ENCODE measurements around the gene TMC3. TPM values are rescaled to one million over a fixed set of nuclear protein-coding genes. Genes with fewer than 3 reads are reported as not detected.

Gene TMC3
- total RNA-seq, 1 donor from 2014 or later, result not detected

- ATAC-seq (ENCODE audit: poor library complexity) (no peak), DNase-seq (no peak)
- intact Hi-C loops (cut with DNase I), result no loop called here
Measured at GRCh38 chr15:81387621-81388435, 13.8 kb upstream of the TMC3 start.

DNA sequence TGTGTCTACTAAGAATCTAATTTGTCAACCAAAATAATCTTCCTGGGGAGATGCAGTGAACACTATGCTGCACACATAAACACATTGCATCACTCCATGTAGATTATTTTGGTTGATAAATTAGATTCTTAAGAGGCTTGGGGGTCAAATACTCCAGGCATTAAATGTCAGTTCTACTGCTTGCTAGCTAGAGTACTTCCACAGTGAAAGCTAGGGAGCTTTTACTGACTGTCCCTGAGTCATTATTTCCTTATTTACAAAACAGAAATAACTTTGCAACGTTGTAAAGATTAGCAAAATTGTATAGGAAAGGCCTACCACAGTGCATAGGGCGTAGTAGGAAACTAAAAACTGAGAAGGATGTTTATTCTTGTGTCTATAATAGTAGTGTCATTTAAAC lies 12.9 kb upstream of the TMC3 start:
- no peak for ATAC-seq (ENCODE audit: poor library complexity)
- intact Hi-C loops (cut with DNase I), result no loop called here
- no peak for DNase-seq

- intact Hi-C loops (cut with DNase I), result no loop called here
- ATAC-seq (ENCODE audit: poor library complexity) (no peak), DNase-seq (no peak)
Measured at GRCh38 chr15:81385721-81386076, 11.7 kb upstream of the TMC3 start.

- no peak for ATAC-seq (ENCODE audit: poor library complexity)
- DNase-seq, result no peak
- intact Hi-C loops (cut with DNase I), result no loop called here
Measured at GRCh38 chr15:81384891-81385720, 11.1 kb upstream of the TMC3 start.

DNA sequence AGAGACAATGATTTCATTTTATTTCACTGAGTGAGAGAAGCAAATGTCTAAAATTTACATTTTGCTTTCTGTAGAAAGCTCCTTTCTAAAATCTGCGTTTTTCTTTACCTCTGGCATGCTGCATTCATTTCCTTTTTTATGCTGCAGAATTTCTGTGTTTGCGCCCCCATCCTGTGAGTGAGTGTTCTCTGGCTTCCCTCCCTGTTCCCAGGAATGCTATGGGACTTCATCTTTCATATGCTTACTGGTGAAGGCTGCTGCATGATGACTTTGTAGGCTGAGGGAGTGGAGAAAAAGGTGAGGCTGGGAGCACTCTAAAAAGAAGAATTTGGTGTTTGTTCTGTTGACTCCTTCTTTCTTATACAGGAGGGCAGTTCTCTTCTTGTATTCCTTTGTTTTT lies 7.7 kb upstream of the TMC3 start:
- no peak for DNase-seq
- intact Hi-C loops (cut with DNase I), result no loop called here
- ATAC-seq (ENCODE audit: poor library complexity), result no peak

GRCh38 chr15:81380668-81381067 lies 6.7 kb upstream of the TMC3 start:
- intact Hi-C loops (cut with DNase I), result no loop called here
- ATAC-seq (ENCODE audit: poor library complexity) (no peak), DNase-seq (no peak)

DNA sequence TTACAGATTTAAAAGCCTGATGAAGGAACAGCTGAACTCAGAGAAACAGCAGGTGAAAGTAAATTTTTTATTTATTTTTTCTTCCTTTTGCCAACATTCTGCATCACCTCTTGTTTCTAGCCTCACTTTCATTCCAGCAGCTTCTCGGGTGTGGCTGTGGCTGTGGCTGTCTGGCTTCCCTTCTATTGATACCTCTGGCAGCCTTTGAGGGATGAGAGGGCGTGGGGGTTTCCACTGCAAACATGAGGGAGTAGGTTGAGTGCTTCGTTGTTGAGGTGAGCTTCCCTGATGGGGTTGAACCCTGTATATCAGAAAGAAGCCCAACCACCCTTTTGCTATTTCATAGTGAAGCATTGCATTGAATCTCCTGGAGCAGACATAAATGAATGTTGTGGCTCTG lies 6.2 kb upstream of the TMC3 start:
- intact Hi-C loops (cut with DNase I), result no loop called here
- DNase-seq, result no peak
- ATAC-seq (ENCODE audit: poor library complexity), result no peak

DNA sequence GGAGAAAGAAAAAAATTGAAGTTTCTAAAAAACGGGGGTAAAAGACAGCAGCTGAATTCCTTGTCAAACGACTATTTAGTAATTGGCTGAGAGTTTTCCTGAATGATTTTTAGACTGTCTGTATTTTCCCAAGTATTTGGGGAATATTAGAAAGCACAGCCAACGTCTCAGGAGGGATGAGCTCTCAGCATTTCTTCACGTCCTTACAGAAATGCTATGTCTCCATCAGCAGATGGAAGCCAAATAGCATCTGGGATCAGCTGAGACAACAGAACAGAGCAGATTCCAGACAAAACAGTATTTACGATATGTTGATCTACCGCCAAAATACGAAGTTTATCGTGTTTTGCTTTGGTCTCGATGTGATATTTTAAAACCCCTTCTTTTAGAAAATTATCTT lies 5.3 kb upstream of the TMC3 start:
- DNase-seq (no peak), ATAC-seq (ENCODE audit: poor library complexity) (peak; percentile 69)
- intact Hi-C loops (cut with DNase I), result no loop called here

GRCh38 chr15:81378443-81378842 lies 4.4 kb upstream of the TMC3 start:
- intact Hi-C loops (cut with DNase I), result no loop called here
- no peak for ATAC-seq (ENCODE audit: poor library complexity)
- no peak for DNase-seq

- intact Hi-C loops (cut with DNase I), result no loop called here
- DNase-seq (no peak), ATAC-seq (ENCODE audit: poor library complexity) (no peak)
Measured at GRCh38 chr15:81377871-81378270, 3.9 kb upstream of the TMC3 start.

GRCh38 chr15:81376231-81376630 lies 2.2 kb upstream of the TMC3 start:
- no peak for ATAC-seq (ENCODE audit: poor library complexity)
- no peak for DNase-seq
- intact Hi-C loops (cut with DNase I), result no loop called here

DNA sequence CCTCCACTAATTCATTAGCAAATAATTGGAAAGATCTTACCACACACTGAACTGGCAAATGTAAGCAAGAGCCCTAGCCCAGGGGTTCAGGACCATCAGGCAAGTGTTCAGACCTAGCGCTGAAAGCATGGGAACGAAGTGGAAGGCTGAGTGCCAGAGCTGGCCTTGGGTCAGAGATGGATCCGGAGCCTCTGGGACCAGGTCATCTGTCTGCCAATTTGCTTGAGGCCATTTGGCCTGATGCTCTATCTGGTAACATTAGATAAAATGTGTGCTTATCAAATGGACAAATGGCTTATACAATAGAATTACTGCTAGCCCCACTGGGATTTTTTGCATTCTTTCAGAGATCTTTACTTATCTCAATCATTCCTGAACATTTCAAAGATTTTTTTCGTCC lies 1.4 kb upstream of the TMC3 start:
- ATAC-seq (ENCODE audit: poor library complexity), result peak; percentile 55
- DNase-seq, result peak; percentile 65
- intact Hi-C loops (cut with DNase I), result no loop called here

- ATAC-seq (ENCODE audit: poor library complexity), result no peak
- intact Hi-C loops (cut with DNase I), result no loop called here
- DNase-seq, result no peak
Measured at GRCh38 chr15:81373176-81373575, 837 bp downstream of the TMC3 start.

DNA sequence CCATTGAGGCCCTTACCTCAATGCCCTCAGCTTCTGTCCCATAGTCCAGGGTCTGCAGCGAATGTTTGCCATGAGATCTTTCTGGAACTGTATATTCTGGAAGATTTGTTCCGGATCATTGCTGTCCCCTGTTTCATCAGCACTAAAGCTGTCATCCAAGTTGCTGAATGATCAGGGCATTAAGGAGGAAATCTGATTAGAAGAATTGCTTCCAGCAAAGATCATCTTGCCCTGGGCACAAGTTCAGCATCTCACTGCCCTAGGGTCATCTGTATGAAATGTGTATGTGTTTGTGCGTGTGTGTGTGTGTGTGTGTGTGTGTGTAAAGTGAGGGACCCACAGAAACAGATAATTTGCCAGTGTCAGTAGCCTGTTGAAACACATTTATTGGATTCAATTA lies 1.4 kb downstream of the TMC3 start:
- intact Hi-C loops (cut with DNase I), result no loop called here
- ATAC-seq (ENCODE audit: poor library complexity), result no peak
- no peak for DNase-seq

- ATAC-seq (ENCODE audit: poor library complexity), result peak; percentile 79
- intact Hi-C loops (cut with DNase I), result no loop called here
- no peak for DNase-seq
Measured at GRCh38 chr15:81363718-81364500, 10.1 kb downstream of the TMC3 start.

DNA sequence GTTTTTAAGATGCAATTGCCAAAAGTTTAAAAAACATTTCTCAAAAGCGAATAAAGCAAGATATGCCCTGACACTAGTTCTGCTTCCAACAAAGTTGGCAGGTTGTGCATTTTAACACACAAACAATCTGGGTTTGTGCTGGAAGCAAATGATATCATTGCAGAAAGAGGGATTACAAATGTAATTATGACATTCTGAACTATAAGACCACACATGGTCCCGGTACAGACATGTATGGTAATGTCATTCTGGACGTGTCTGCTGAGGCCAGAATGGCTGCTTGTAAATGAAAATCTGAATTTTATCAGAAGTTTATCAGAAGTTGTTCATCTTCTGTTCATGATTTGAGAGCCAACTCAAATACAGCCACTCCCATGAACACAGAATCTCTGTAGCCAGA lies 10.7 kb downstream of the TMC3 start:
- DNase-seq (no peak), ATAC-seq (ENCODE audit: poor library complexity) (peak; percentile 78)
- intact Hi-C loops (cut with DNase I), result no loop called here

GRCh38 chr15:81362790-81363189 lies 11.2 kb downstream of the TMC3 start:
- no peak for ATAC-seq (ENCODE audit: poor library complexity)
- no peak for DNase-seq
- intact Hi-C loops (cut with DNase I), result no loop called here

DNA sequence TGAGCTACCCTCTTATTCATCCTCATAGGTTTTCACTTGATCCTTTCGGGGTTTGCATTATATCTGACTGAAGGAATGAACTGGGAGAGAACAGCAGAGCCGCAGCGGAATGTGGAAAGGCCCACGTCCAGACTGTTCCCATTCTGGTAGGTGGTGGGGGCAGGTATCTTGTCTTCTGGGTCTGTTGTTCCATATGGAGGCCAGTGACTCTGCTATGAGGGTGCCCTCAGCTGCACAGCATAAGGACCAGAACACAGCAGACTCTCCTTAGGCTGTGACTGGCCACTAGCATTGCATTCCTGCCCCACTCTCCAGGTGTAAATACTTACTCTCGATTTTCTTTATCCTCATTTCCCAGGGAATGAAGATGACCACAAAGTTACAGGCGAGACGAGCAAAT lies 12.1 kb downstream of the TMC3 start:
- DNase-seq (no peak), ATAC-seq (ENCODE audit: poor library complexity) (no peak)
- intact Hi-C loops (cut with DNase I), result no loop called here

DNA sequence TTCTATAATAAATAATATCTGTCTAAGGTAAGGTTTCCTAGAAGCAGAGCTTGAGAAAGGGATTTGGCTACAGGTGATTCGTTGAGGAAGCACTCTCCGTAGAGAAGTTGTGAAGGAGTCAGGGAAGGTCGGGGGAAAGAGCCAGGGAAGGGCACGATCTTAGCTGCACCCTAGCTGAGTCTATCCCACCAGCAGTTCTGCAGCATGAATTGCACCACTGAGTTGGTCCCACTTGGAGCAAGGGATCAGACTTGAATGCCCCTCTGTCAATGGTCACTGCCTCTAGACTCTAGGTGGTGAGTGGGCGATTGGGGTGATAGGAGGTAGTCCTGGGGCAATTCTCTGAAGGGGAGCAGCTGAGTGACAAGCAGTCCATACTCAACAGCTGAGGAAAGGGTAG lies 13.5 kb downstream of the TMC3 start:
- intact Hi-C loops (cut with DNase I), result no loop called here
- ATAC-seq (ENCODE audit: poor library complexity) (no peak), DNase-seq (no peak)

DNA sequence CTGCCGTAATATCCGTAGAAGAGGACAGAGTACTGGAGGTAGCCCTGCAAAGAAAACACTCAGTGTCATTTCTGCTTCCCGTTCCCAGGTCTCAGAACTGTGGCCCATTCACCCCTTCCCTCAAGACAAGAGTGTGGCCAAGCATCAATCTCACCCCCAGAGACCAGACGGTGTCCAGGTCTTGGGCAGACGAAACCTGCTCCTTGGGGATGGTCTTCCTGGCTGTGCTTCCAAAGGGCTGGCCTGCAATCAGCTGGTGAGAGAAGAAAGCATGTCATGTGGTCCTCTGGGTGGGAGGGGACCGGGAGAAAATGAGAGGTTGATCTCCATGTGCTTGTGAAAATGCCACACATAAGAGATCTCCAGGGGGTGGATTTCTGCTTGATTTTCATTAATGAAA lies 15.8 kb downstream of the TMC3 start:
- ATAC-seq (ENCODE audit: poor library complexity), result no peak
- intact Hi-C loops (cut with DNase I), result no loop called here
- no peak for DNase-seq
